Activated CD4-positive, alpha-beta memory T cell treated with anti-CD3 and anti-CD28 coated beads, Interleukin-2, amount 10 ng/mL, durations not matched to agents 7 days and 5 days (primary cell): ENCODE data around the gene ST6GALNAC3. TPM values are rescaled to one million over a fixed set of nuclear protein-coding genes. Genes with fewer than 3 reads are reported as not detected.

Source experiments
- CTCF ChIA-PET: fragments of 350-600 bp; sonication (Branson Sonifier 250); formaldehyde crosslinking; loops from one replicate; lab custom pipeline; 2021; ENCODE audit warnings: antibody characterized with exemption, inconsistent platforms; lab: Charles Lee
- POLR2A ChIA-PET: fragments of 350-600 bp; sonication (Branson Sonifier 250); formaldehyde crosslinking; loops from one replicate; lab custom pipeline; 2021; ENCODE audit warnings: antibody characterized with exemption; lab: Charles Lee
- DNase-seq: peaks from one replicate; pipeline ENCODE4 v3.0.0-alpha.2; 2020
- H3K27ac Mint-ChIP-seq: one replicate; pipeline ENCODE4 v1.8.0; 2021; ENCODE audit warnings: mild to moderate bottlenecking, mixed read lengths
- H3K27me3 Mint-ChIP-seq: one replicate; pipeline ENCODE4 v1.8.0; 2021; ENCODE audit warnings: mixed read lengths
- H3K36me3 Mint-ChIP-seq: one replicate; pipeline ENCODE4 v1.8.0; 2021; ENCODE audit warnings: low read depth, mixed read lengths
- H3K4me1 Mint-ChIP-seq: one replicate; pipeline ENCODE4 v1.8.0; 2021; ENCODE audit warnings: mixed read lengths
- H3K4me3 Mint-ChIP-seq: one replicate; pipeline ENCODE4 v1.8.0; 2021; ENCODE audit warnings: mild to moderate bottlenecking, mixed read lengths
- H3K9me3 Mint-ChIP-seq: one replicate; pipeline ENCODE4 v1.8.0; 2021; ENCODE audit warnings: mixed read lengths
- total RNA-seq, 2 experiments: library from RNA; stranded (reverse); gene quantifications; one replicate each; pipeline ENCODE4 v1.2.3, GENCODE V29; 2021

Gene ST6GALNAC3
- total RNA-seq, 2 experiments from 2014 or later: not detected

GRCh38 chr1:76164165-76164564 lies 89.6 kb downstream of the ST6GALNAC3 start:
- no peak for DNase-seq
- H3K4me1 Mint-ChIP-seq: no peaks in the 10 kb centered on the region
- no peak overlapping the region for H3K27ac Mint-ChIP-seq
- H3K4me3 Mint-ChIP-seq: no peak overlapping the region
- peaks cover 4% of the 10 kb centered on the region for H3K27me3 Mint-ChIP-seq
- ChIA-PET POLR2A (no interaction called here), CTCF (no interaction called here)
- peaks cover under 1% of the 10 kb centered on the region for H3K9me3 Mint-ChIP-seq
- H3K36me3 Mint-ChIP-seq: no peaks in the 10 kb centered on the region

- ChIA-PET CTCF (interaction anchor here (0.6 to 2.1 kb wide), 2 partner anchors 16 to 182 kb away, joined by 4 to 9 read pairs; no protein-coding TSS in a partner anchor), POLR2A (interaction anchor here (1.5 kb wide), 1 partner anchor 11 kb away, joined by 3 read pairs; no protein-coding TSS in a partner anchor)
- Mint-ChIP-seq H3K4me1 (no peaks in the 10 kb centered on the region), H3K4me3 (no peak overlapping the region), H3K9me3 (peaks cover 3% of the 10 kb centered on the region), H3K36me3 (no peaks in the 10 kb centered on the region), H3K27me3 (peaks cover 7% of the 10 kb centered on the region), H3K27ac (no peak overlapping the region)
- no peak for DNase-seq
Measured at GRCh38 chr1:76170084-76170483, 95.5 kb downstream of the ST6GALNAC3 start.

GRCh38 chr1:76170513-76170912 lies 96.0 kb downstream of the ST6GALNAC3 start:
- no peak for DNase-seq
- ChIA-PET CTCF (interaction anchor here (0.6 to 2.1 kb wide), 2 partner anchors 16 to 182 kb away, joined by 4 to 9 read pairs; no protein-coding TSS in a partner anchor), POLR2A (interaction anchor here (1.5 kb wide), 1 partner anchor 11 kb away, joined by 3 read pairs; no protein-coding TSS in a partner anchor)

GRCh38 chr1:76176000-76176399 lies 101.5 kb downstream of the ST6GALNAC3 start:
- Mint-ChIP-seq H3K36me3 (no peaks in the 10 kb centered on the region), H3K4me3 (no peak overlapping the region), H3K27me3 (peaks cover 4% of the 10 kb centered on the region), H3K27ac (no peak overlapping the region), H3K9me3 (no peaks in the 10 kb centered on the region), H3K4me1 (peaks cover 9% of the 10 kb centered on the region)
- DNase-seq: no peak
- ChIA-PET CTCF (no interaction called here), POLR2A (no interaction called here)

More at GRCh38 chr1:76170513-76170912, 96.0 kb downstream of the ST6GALNAC3 start:
- Mint-ChIP-seq H3K27ac (no peak overlapping the region), H3K4me1 (peaks cover 2% of the 10 kb centered on the region), H3K36me3 (no peaks in the 10 kb centered on the region), H3K4me3 (no peak overlapping the region), H3K9me3 (peaks cover 3% of the 10 kb centered on the region), H3K27me3 (peaks cover 7% of the 10 kb centered on the region)

- ChIA-PET POLR2A (no interaction called here), CTCF (interaction anchor here (1.2 kb wide), 1 partner anchor 23 kb away, joined by 3 read pairs; no protein-coding TSS in a partner anchor)
- no peak for DNase-seq
- Mint-ChIP-seq H3K36me3 (no peaks in the 10 kb centered on the region), H3K4me3 (no peak overlapping the region), H3K9me3 (no peaks in the 10 kb centered on the region), H3K27me3 (peaks cover 4% of the 10 kb centered on the region), H3K4me1 (peaks cover 9% of the 10 kb centered on the region), H3K27ac (no peak overlapping the region)
Measured at GRCh38 chr1:76177615-76178014, 103.1 kb downstream of the ST6GALNAC3 start.

- ChIA-PET POLR2A (no interaction called here), CTCF (no interaction called here)
- Mint-ChIP-seq H3K36me3 (no peaks in the 10 kb centered on the region), H3K27me3 (peaks cover 1% of the 10 kb centered on the region), H3K27ac (no peak overlapping the region), H3K9me3 (no peaks in the 10 kb centered on the region), H3K4me3 (no peak overlapping the region), H3K4me1 (peaks cover 9% of the 10 kb centered on the region)
- no peak for DNase-seq
Measured at GRCh38 chr1:76179219-76179698, 104.7 kb downstream of the ST6GALNAC3 start.

- no peak for DNase-seq
- Mint-ChIP-seq H3K36me3 (no peaks in the 10 kb centered on the region), H3K4me3 (no peak overlapping the region), H3K9me3 (no peaks in the 10 kb centered on the region), H3K27me3 (no peaks in the 10 kb centered on the region), H3K27ac (no peak overlapping the region), H3K4me1 (no peaks in the 10 kb centered on the region)
- ChIA-PET POLR2A (no interaction called here), CTCF (no interaction called here)
Measured at GRCh38 chr1:76185207-76185606, 110.7 kb downstream of the ST6GALNAC3 start.

- no peaks in the 10 kb centered on the region for H3K27me3 Mint-ChIP-seq
- no peak overlapping the region for H3K27ac Mint-ChIP-seq
- POLR2A ChIA-PET: no interaction called here
- no peaks in the 10 kb centered on the region for H3K4me1 Mint-ChIP-seq
- no peak overlapping the region for H3K4me3 Mint-ChIP-seq
- CTCF ChIA-PET: no interaction called here
- H3K9me3 Mint-ChIP-seq: no peaks in the 10 kb centered on the region
- H3K36me3 Mint-ChIP-seq: no peaks in the 10 kb centered on the region
- DNase-seq: no peak
Measured at GRCh38 chr1:76186554-76187170, 112.1 kb downstream of the ST6GALNAC3 start.

GRCh38 chr1:76187436-76187835 lies 112.9 kb downstream of the ST6GALNAC3 start:
- CTCF ChIA-PET: no interaction called here
- H3K27me3 Mint-ChIP-seq: no peaks in the 10 kb centered on the region
- POLR2A ChIA-PET: no interaction called here
- DNase-seq: no peak
- H3K4me3 Mint-ChIP-seq: no peak overlapping the region
- H3K36me3 Mint-ChIP-seq: no peaks in the 10 kb centered on the region
- no peak overlapping the region for H3K27ac Mint-ChIP-seq
- no peaks in the 10 kb centered on the region for H3K4me1 Mint-ChIP-seq
- H3K9me3 Mint-ChIP-seq: no peaks in the 10 kb centered on the region

GRCh38 chr1:76189310-76189709 lies 114.8 kb downstream of the ST6GALNAC3 start:
- Mint-ChIP-seq H3K9me3 (no peaks in the 10 kb centered on the region), H3K27me3 (no peaks in the 10 kb centered on the region), H3K27ac (no peak overlapping the region), H3K36me3 (no peaks in the 10 kb centered on the region), H3K4me1 (no peaks in the 10 kb centered on the region), H3K4me3 (no peak overlapping the region)
- POLR2A ChIA-PET: no interaction called here
- no peak for DNase-seq
- CTCF ChIA-PET: interaction anchor here (1.3 kb wide), 1 partner anchor 35 kb away, joined by 3 read pairs; no protein-coding TSS in a partner anchor

- CTCF ChIA-PET: interaction anchor here (1.3 kb wide), 1 partner anchor 36 kb away, joined by 3 read pairs; no protein-coding TSS in a partner anchor
- no peaks in the 10 kb centered on the region for H3K4me1 Mint-ChIP-seq
- no peak overlapping the region for H3K27ac Mint-ChIP-seq
- H3K27me3 Mint-ChIP-seq: no peaks in the 10 kb centered on the region
- H3K9me3 Mint-ChIP-seq: no peaks in the 10 kb centered on the region
- POLR2A ChIA-PET: no interaction called here
- no peak for DNase-seq
- no peaks in the 10 kb centered on the region for H3K36me3 Mint-ChIP-seq
- H3K4me3 Mint-ChIP-seq: no peak overlapping the region
Measured at GRCh38 chr1:76190749-76191424, 116.3 kb downstream of the ST6GALNAC3 start.

- Mint-ChIP-seq H3K27ac (no peak overlapping the region), H3K9me3 (no peaks in the 10 kb centered on the region), H3K4me3 (no peak overlapping the region), H3K27me3 (no peaks in the 10 kb centered on the region), H3K4me1 (no peaks in the 10 kb centered on the region), H3K36me3 (no peaks in the 10 kb centered on the region)
- ChIA-PET POLR2A (no interaction called here), CTCF (no interaction called here)
- no peak for DNase-seq
Measured at GRCh38 chr1:76191561-76191960, 117.0 kb downstream of the ST6GALNAC3 start.

- no peak for DNase-seq
- no peaks in the 10 kb centered on the region for H3K9me3 Mint-ChIP-seq
- no peaks in the 10 kb centered on the region for H3K4me1 Mint-ChIP-seq
- no peaks in the 10 kb centered on the region for H3K27me3 Mint-ChIP-seq
- H3K4me3 Mint-ChIP-seq: no peak overlapping the region
- CTCF ChIA-PET: no interaction called here
- no peak overlapping the region for H3K27ac Mint-ChIP-seq
- POLR2A ChIA-PET: no interaction called here
- no peaks in the 10 kb centered on the region for H3K36me3 Mint-ChIP-seq
Measured at GRCh38 chr1:76198452-76198851, 123.9 kb downstream of the ST6GALNAC3 start.
